GM21447 (cell line): Measurements from ENCODE around the gene SLC35E2B.
"Not testable (repeated sequence)": the region's sequence is repeated elsewhere in the genome, so short reads cannot be mapped to it uniquely, and the experiment has no call there.

Experiments
- ATAC-seq: cut with Tn5 transposase; IDR thresholded peaks from one replicate; pipeline ENCODE4 v1.9.1; 2021; ENCODE audit not compliant: unreplicated experiment

Gene SLC35E2B

DNA sequence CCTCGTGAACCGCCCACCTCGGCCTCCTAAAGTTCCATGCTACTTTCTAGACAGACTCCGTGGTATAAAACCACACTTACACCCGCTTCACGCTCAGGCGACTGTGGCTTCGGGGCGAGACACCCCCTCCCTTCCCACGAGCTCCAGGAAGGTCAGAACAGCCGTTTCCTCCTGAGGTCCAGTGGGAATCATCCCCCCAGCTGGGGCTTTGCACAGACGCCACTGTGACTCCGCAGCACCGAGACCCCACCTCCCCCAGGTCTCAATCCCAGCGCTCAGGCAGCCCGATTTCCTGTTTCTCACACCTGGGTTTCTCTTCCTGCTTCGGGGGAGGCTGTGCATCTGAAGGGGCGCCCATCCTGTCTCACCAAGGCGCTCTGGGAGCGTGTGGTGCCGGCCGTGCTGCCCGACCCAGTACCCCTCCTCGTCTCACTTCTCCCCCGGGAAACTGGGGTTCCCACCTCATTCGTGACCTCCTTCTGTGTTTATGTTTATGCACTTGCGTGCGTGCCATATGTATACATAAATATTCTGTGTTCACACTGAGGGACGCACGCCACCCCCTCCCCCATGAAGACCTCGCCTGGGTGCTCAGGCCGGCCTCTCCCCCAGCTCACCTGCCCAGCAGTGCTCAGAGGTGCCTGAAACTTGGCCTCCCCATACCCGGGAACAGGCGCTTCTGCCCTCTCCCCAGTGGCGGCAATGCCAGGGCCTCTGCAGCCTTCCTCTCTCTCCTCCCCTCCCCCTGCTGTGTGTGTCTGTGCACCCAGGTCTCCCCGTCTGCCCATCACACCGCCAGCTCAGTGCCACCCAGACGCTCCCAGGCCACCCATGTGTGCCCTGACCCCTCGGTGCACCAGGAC is 14.6 kb downstream of the SLC35E2B start:
- peak; percentile 80 for ATAC-seq

DNA sequence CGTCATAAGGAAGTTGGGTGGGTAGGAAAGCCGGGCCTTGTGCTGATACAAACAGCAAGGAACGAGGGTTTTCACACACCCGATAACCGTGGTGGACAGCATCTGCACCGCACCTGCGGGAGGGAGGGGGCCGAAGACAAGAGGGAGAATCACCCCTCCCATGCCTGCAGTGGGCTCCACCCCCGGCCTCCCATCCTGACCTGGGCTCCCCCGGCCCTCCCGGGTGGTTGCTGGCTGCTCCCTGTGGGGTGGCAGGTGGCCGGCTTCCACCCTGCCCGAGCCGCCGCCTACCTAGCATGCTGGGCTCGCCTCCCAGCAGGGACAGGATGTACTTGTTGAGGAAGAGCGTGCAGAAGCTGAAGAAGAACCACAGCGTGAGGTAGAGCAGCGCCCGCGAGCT is 16.5 kb downstream of the SLC35E2B start:
- ATAC-seq: not testable (repeated sequence)

DNA sequence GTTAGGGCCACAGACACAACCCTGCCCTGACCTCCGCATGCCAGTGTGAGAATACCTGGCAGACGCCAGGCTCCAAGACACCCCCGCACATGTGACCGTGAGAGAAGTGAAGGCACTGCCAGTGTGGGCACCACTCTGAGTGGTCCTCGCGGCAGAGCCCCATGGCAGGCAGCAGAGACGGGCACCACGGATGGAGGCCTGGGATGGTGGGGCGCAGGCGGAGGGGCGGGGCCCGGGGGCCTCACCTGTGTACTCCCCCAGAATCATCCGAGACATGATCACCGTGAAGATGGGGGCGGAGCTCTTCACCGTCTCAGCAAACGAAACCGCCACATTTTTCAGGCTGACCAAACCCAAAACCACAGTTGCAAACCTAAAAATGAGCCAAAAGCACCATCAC is 17.4 kb downstream of the SLC35E2B start:
- ATAC-seq: not testable (repeated sequence)

DNA sequence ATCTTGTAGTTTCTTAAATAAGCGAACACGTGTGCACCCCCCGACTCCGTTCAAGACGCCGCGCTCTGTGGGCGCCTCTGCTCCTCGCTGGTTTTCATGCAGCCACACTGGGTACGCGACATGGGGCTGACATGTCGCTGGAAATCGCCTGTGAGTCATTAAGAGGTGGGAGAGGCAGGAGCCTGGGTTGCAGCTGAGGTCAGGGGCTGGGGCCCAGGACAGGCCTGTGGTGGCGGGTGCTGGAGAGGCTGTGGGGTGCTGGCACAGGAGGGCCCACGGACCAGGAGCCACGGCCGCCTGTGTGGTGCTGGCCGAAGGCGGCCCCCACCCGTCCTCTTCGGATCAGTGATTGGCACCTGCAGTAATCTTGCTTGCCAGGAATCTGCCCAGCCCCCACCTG is 17.8 kb downstream of the SLC35E2B start:
- ATAC-seq: not testable (repeated sequence)

DNA sequence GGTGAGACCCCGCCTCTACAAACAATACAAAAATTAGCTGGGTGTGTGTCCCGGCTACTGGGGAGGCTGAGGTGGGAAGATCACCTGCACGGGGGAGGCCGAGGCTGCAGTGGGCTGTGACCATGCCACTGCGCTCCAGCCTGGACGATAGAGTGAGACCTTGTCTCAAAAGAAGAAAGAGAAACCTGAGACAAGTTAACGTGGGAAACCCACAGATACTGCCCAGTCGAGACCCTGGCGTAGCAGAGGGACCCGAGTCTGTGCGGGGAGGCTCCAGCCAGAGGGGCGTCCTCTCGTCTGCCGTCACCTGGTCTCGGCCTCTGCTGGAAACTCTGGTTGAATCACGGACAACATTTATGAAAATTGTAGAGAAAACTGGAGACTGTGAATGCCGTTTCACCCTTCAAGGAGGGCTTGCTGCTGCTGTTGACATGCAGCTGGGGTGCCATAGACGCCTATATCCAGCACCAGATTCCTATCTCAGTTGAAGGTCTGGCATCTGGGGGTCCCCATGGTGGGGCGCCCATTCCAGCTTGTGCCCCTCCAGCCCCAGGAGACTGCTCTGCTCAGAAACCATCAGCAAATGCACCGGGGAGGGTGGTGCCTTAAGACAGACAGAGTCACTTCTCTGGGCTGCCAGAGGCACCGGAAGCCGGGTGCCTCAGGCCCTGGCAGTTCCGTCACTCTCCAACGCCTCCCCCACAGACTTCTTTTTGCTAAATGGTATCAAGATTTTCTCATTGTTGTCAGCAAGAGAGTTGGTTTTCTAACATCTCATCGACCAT is 20.2 kb downstream of the SLC35E2B start:
- no peak for ATAC-seq

DNA sequence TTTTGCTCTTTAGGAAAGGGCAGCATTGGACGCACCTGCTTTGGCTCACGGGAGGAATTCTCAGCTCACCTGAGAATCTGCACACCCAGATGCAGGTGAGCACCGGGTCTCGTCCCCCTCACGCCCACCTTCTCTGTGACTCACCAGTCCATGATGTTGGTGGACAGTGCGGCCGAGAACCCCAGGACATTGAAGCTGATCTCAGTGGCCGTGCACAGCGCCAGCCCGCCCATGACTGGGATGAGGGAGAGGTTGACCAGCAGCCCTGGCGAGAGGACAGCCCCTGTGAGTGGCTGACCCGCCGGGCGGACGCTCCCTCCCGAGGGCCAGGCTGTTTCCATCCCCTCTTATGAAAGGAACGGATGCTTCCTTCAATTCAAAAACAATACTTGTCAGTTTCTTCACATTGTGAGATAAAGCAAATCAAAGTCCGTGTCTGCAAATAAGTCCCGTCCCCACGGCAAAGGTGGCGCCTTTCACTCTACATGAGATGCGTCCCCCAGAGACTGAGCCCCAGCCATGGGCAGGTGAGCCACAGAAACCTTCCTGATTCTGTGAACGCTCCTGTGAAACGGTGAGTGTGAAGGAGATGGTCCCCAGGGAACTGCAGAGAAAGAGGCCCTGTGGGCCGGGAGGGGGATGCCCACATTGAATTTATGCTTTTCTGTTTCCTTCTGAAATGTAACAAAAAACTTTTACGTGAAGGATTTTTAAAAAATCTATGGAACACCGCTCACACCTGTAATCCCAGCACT is 21.1 kb downstream of the SLC35E2B start:
- ATAC-seq: no peak

DNA sequence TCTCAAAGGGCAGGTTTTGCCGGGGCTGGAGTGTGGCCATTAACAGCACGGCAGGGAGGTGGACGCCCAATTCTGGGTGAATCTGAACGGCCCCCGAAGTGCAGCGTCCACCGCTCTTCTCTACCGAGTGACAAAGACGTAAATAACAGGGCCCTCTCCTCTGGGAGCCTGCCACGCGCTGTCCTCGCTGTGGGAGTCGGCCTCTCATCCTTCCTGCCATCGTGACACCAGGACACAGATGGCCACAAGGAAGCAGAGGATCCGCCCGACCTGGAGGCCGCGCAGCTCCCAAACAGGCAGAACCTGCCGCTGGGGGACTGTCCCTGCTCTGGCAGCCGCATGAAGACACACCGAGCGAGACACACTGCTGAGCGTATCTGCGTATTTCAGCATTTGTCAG is 21.7 kb downstream of the SLC35E2B start:
- no peak for ATAC-seq

DNA sequence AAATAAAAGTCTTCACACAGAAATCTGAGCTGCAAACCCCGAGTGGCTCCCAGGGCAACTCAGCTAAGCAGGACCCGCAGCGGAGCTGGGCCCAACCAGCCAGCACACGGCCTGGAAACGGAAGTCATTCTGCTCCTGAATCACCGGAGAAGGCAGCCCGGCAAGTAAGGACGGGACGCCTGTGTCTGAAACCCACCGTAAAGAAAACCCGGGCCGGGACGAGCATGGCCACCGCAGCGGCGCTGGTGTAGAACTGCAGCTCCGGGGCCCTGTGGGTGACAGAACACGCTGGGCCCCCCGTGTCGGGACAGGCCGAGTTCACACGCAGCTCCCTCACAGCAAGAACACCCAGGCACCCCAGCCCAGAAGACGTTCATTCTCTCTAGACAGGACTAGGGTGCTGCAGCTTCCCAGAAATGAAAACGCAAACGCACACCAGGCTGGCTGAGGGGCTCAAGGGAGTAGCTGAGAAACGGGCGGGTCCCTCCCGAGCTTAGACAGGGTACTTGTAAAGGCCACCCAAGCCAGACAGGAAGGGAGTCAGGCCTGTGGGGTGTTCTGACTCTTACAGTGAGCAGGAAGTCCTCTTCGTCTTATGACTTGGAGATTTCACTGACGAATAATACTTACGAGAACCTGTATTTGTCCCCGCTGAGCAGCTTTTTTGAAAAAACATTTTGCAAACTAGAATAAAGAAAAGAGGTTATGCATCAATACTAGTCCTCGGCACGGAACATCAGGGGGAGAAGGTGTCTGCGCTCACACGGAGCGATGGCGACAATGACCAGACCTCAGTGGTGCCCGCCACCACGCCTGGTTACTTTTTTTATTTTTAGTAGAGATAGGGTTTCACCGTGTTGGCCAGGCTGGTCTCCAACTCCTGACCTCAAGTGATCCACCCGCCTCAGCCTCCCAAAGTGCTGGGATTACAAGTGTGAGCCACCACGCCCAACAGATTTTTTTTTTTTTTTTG is 22.8 kb downstream of the SLC35E2B start:
- no peak for ATAC-seq

DNA sequence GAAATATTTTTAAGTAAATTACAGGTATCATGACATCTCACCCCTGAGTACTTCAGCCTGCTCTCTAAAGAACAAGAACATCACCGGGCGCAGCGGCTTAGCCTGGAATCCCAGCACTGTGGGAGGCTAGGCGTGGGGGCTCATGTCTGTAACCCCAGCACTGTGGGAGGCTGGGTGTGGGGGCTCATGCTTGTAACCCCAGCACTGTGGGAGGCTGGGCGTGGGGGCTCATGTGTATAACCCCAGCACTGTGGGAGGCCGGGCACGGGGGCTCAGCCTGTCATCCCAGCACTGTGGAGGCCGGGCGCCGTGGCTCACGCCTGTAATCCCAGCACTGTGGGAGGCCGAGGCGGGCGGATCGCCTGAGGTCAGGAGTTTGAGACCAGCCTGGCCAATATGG is 26.1 kb downstream of the SLC35E2B start:
- ATAC-seq: no peak

DNA sequence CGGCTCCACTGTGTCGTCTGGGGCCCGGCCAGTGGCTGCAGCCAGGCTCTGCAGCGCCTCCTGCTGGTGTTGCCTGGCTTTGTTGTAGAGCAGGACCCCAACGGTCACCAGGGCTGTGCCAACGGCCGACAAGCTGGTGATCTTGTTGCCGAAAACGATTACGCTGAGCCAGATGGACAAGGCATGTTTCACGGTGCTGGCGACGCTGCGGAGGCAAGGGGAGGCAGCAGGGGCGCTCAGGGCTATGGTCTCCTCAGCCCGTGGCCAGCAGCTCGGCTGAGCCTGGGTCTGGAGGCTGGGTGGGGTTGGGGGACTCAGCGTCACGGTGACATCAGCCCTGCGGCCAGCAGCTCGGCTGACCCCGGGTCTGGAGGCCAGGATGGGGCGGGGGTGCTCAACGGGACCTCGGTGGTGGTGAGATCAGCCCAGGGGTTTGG is 26.8 kb downstream of the SLC35E2B start:
- ATAC-seq: no peak

DNA sequence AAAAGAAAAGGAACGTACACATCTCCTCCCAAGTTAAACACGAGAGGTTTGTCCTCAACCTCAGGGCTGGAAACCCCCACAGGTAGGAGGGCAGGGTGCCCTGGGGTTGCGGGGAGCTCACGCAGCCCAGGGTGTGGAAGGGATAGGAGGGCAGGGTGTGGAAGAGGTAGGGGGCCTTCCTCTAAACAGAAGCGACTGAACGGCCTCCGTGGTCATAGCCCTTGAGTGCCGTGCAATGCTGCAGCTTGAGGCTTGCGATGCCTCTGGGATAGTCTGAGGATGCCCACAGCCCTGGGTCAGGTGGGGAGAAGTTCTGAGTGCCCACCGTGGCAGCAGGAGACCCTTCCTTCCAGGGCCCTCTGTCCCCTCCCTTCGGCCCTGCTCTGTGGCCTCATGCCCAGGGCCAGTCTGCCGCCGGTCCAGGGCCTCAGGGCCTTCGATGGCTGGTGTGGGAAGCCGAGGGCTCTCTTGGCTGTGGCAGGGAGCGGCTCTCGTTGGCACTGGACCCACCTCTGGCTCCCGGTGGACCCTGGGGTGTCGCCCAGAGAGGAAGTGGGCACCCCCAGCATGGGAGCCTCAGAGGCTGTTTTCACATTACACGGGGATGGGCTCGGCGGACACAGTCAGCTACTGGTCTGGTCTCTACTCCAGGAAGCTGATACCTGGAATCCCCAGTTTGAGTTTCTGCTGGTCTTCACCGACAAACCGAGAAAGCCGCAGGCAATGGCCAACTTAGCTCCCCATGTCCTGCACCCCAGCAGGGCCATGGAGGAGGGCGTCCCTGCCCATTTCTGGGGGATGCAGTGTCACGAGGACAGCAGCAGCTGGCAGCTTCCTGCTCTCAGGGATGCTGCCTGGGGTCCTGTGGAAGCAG is 27.4 kb downstream of the SLC35E2B start:
- ATAC-seq: no peak

DNA sequence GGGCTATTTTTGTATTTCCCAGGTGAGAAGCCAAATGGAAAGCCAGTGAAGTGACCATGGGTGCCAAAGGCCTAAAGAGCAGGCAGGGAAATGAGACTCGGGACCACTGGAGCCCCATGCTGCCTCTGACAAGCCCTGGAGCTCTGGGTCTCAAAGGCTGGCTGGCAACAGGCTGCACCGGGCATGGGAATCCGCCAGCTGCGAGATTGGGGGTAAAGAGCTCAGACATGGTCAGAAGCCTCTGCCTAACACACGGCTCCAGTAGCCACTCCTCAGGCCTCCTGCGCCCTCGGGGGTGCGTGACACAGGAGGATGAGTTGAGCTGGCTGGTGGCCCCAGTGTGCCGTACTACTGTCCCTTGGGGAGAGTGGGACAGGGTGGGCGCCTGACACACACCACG is 28.3 kb downstream of the SLC35E2B start:
- ATAC-seq: not testable (repeated sequence)

DNA sequence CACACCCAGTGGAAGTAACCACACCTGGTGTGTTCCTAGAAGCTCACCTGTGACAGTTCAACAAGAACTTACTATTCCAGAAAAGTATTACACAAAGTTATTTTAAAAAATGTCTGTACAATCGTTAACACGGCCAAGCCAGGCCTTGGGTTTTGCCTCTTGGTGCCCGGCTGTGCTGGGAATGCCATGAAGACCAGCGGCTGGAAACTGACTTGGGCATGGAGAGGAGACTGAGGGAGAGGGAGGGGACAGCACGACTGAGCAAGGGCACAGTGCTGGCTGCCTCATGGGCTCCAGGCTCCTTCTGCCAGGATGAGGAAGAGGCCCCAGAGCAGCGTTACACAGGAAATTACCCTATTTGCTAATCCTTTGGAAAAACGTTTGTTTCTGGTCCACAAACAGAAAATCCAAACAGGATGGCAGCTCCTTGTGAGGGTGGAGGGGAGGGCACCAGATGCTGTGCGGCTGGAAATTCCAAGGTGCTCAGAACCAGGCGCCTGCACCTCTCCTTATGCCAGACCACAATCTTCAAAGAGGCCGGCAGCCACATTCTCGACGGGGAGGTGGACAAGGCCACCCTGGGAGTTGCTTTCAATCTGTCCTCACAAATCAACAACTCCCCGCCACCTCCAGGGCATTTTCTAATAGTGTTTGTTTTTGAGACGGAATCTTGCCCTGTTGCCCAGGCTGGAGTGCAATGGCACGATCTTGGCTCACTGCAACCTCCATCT is 29.6 kb downstream of the SLC35E2B start:
- ATAC-seq: not testable (repeated sequence)

DNA sequence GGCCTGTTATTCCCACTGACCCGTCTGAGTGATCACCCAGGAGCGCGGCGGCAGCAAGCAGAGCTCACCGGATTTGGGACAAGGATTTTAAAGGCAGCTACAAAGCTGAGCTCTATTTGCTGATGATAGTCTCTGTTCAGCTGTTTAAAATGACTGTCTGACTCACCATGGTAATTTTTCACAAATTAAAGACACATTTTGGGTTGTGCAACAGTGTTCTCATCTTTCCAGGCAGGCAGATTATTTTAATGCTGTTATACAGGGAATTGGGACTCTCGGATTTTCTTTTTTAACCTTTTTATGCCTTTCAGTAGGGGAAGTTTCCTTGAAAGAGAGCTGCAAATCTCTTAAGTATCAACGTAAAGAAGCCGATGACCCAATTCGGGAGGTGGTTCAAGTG is 30.2 kb downstream of the SLC35E2B start:
- not testable (repeated sequence) for ATAC-seq

DNA sequence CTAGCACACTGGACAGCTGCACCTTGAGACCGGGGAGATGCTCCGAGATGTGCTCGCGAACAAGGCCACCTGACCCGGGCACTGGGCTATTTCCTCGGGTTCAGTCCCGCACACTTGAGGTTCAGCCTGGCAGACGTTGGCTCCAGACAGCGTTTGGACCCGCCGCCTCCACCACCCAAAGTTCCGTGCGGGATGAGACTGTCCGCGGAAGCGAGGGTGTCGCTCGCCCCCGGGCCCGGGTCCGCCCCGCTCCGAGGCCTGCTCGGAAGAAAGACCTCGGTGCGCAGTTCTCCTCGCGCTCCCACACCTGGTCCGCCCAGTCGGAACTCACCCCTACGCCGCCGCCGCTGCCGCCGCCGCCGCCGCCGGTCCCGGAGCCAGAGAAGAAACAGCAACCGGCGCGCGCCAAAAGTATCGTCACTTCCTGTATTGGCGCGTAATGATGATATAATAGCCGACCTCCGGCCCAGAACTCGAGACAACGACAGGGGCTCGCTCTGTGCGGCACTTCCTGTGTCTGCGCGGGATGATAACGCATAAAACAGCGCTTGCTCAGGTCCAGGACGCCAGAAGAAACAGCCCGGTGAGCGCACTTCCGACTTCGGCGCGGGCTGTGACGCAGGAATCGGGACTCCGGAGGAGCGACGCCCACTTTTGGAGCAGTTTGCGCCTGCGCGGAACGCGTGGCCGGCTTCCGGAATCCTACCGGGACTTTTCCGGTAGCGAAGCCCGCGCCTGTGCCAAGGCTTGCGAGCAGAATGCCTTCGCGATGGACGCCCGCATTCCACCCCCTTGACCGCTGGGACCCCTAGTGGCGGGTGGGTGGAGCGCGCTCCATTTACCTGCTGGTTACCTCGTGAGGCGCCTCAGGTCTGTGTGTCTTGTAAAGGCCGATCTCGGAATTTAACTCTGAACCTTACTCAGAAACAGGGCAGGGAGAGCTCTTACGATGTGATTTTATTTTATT is 33.7 kb downstream of the SLC35E2B start, which contains the start of gene CDK11B:
Gene CDK11B, minus strand, starts transcription at position 422 of the 967 bp plus-strand sequence. CDS start 1,519 bp downstream, outside the sequence.
- ATAC-seq: peak; percentile 80

DNA sequence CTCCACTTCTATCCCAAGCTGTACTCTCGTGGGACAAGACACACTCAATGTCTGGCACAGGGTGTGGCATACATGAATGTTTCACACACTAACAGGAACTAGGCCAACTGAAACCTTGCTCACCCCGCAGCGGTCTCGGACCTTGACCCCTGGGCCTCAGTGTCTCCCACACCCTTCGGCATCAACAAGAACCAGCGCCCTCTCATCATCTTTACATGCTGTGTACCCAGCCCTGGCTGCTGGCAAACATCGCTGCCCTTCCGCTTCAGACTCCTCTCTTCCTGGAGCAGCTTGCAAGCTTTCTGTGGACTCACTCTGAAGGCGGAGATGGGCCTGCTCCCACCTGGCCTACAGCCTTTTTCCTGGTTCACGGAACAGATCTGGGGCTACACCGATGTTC is 44.3 kb downstream of the SLC35E2B start:
- ATAC-seq: not testable (repeated sequence)

DNA sequence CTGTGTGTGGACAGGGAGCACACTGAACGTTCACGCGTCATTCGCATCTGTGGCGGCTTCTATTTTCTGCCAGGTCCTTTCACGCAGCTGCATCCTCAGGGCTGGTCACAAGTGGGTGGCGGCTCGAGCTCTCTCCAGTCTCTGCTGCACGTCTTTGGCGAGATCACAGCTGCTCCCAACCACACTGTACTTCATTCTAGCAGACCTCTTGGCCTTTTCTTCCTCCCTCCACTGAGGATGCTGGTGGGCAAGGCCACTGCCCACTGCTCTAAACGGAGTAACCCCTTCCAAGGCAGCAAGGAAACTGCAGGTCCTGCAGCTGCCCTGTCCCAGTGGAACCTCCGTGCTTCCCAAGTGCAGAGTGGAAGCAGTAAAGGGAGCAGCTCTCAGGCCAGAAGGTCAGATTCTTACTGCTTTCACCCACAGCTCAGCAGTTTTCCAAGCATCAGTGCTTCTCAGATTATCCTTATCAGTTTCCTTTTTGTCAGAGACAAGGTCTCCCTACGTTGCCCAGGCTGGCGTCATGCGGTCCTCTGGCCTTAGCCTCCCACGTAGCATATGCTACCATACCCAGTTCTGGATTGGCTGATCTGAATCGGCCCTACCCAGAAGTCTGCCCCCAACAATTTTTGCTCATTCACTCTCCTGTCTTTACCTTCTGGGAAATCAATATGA is 44.9 kb downstream of the SLC35E2B start:
- not testable (repeated sequence) for ATAC-seq
